ENCODE results near the gene LIG3.

GRCh38 chr17:34958438-34958837 is 21.9 kb upstream of the LIG3 start:
- TF ChIP-seq, protein P1, sequence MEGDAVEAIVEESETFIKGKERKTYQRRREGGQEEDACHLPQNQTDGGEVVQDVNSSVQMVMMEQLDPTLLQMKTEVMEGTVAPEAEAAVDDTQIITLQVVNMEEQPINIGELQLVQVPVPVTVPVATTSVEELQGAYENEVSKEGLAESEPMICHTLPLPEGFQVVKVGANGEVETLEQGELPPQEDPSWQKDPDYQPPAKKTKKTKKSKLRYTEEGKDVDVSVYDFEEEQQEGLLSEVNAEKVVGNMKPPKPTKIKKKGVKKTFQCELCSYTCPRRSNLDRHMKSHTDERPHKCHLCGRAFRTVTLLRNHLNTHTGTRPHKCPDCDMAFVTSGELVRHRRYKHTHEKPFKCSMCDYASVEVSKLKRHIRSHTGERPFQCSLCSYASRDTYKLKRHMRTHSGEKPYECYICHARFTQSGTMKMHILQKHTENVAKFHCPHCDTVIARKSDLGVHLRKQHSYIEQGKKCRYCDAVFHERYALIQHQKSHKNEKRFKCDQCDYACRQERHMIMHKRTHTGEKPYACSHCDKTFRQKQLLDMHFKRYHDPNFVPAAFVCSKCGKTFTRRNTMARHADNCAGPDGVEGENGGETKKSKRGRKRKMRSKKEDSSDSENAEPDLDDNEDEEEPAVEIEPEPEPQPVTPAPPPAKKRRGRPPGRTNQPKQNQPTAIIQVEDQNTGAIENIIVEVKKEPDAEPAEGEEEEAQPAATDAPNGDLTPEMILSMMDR (conservative IDR thresholded peaks at IDR 0.05; ENCODE audit: low read depth, low read length) = no peak
- no peak for TF ChIP-seq POLR2A (IDR thresholded peaks at IDR 0.05; ENCODE audit: low read depth, low read length)
- no peak for TF ChIP-seq CEBPB (IDR thresholded peaks at IDR 0.05; ENCODE audit: low read depth, low read length)
- no peak for TF ChIP-seq MAZ (IDR thresholded peaks at IDR 0.05; ENCODE audit: borderline replicate concordance, low read depth, low read length)
- no peak for TF ChIP-seq SMC3 (IDR thresholded peaks at IDR 0.05; ENCODE audit: low read depth, low read length)
- no peak for TF ChIP-seq NFE2L2 (IDR thresholded peaks at IDR 0.05; ENCODE audit: low read depth, low read length)
- no peak for TF ChIP-seq RFX5 (IDR thresholded peaks at IDR 0.05; ENCODE audit: low read depth, low read length)
- no peak for TF ChIP-seq RCOR1 (IDR thresholded peaks at IDR 0.05; ENCODE audit: insufficient replicate concordance, low read length)
